Neural progenitor cell (in vitro differentiated cells): Measurements from ENCODE around the gene HLF.

Experiments
- EZH2 ChIP-seq: fragments of 200-600 bp; sonication (generic); IDR thresholded peaks from 2 replicates; pipeline ENCODE4 v1.6.1; 2017; ENCODE audit warnings: antibody characterized with exemption, mild to moderate bottlenecking, moderate library complexity
- EZH2phosphoT487 ChIP-seq: fragments of 200-600 bp; sonication (generic); IDR thresholded peaks from 2 replicates; pipeline ENCODE4 v1.6.1; 2017; ENCODE audit warnings: antibody characterized with exemption
- TF ChIP-seq, protein P1 (sequence below): fragments of 200-600 bp; sonication (generic); IDR thresholded peaks from 2 replicates; pipeline ENCODE4 v1.5.1; 2017; ENCODE audit warnings: antibody characterized with exemption, mild to moderate bottlenecking

GRCh38 chr17:55350825-55351205, 86.1 kb downstream of the HLF start:
- TF ChIP-seq, protein P1, sequence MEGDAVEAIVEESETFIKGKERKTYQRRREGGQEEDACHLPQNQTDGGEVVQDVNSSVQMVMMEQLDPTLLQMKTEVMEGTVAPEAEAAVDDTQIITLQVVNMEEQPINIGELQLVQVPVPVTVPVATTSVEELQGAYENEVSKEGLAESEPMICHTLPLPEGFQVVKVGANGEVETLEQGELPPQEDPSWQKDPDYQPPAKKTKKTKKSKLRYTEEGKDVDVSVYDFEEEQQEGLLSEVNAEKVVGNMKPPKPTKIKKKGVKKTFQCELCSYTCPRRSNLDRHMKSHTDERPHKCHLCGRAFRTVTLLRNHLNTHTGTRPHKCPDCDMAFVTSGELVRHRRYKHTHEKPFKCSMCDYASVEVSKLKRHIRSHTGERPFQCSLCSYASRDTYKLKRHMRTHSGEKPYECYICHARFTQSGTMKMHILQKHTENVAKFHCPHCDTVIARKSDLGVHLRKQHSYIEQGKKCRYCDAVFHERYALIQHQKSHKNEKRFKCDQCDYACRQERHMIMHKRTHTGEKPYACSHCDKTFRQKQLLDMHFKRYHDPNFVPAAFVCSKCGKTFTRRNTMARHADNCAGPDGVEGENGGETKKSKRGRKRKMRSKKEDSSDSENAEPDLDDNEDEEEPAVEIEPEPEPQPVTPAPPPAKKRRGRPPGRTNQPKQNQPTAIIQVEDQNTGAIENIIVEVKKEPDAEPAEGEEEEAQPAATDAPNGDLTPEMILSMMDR, result no peak
- TF ChIP-seq EZH2phosphoT487, result no peak
- TF ChIP-seq EZH2, result no peak
